HepG2 (cell line): ENCODE results near the gene PLIN4. TPM values are rescaled to one million over a fixed set of nuclear protein-coding genes. Genes with fewer than 3 reads are reported as not detected.
A peak's percentile ranks its signal among the peaks of the same experiment; 100 is the strongest.

Experiments
- NFE2L2 ChIP-seq: fragments of 150-350 bp; IDR thresholded peaks from 2 replicates; pipeline ENCODE4 v1.6.1; 2014; ENCODE audit warnings: low read length
- SMARCC2 ChIP-seq: fragments of 450-650 bp; IDR thresholded peaks from 2 replicates; pipeline ENCODE4 v1.6.1; 2017; ENCODE audit warnings: antibody characterized with exemption, mild to moderate bottlenecking
- SMARCE1 ChIP-seq: fragments of 450-650 bp; IDR thresholded peaks from 2 replicates; pipeline ENCODE4 v1.6.1; 2017; ENCODE audit warnings: borderline replicate concordance
- TBX3 ChIP-seq: fragments of 450-650 bp; IDR thresholded peaks from 2 replicates; pipeline ENCODE4 v1.6.1; 2017; ENCODE audit warnings: antibody characterized with exemption, mild to moderate bottlenecking, inconsistent platforms, borderline replicate concordance
- ZNF451 ChIP-seq: sonication (generic); formaldehyde crosslinking; IDR thresholded peaks from 2 replicates; pipeline ENCODE4 v1.5.0; 2020; ENCODE audit warnings: mild to moderate bottlenecking, missing genetic modification reagents
- ZSCAN21 ChIP-seq: sonication (generic); formaldehyde crosslinking; IDR thresholded peaks from 2 replicates; pipeline ENCODE4 v1.8.0; 2022; ENCODE audit warnings: mild to moderate bottlenecking, missing genetic modification reagents, moderate library complexity, borderline replicate concordance
- polyA plus RNA-seq, 8 experiments: library from polyadenylated mRNA; depleted of rRNA in 3 of 8; stranded (reverse) in 7 of 8; unstranded in 1 of 8; fragments of >200 nt; fragmentation: Illumina TruSeq in 4 of 8; extraction: Trizol in 4 of 8; gene quantifications; 2 replicates each; pipeline versions ENCODE4 v1.2.1 to v1.2.3, GENCODE V29; 2011 to 2016; ENCODE audit warnings: low read depth in 4 of 8, missing spikeins in 1 of 8, mixed read lengths in 1 of 8; ENCODE audit not compliant: insufficient read depth in 1 of 8
- total RNA-seq, 5 experiments: library from RNA; depleted of rRNA; stranded (reverse); fragments of >200 nt; fragmentation: Illumina TruSeq; extraction: Trizol; gene quantifications; 2 replicates each; pipeline ENCODE4 v1.2.3, GENCODE V29; 2016; ENCODE audit warnings: low read depth in 1 of 5
- TF ChIP-seq, protein P1 (sequence below): sonication (generic); formaldehyde crosslinking; IDR thresholded peaks from 2 replicates; pipeline ENCODE4 v1.9.0; 2022; ENCODE audit warnings: missing genetic modification reagents, mild to moderate bottlenecking, borderline replicate concordance
- TF ChIP-seq, protein P2 (sequence below): sonication (generic); formaldehyde crosslinking; IDR thresholded peaks from 2 replicates; pipeline ENCODE4 v1.4.0; 2020; ENCODE audit warnings: missing genetic modification reagents
- TF ChIP-seq, protein P3 (sequence below): sonication (generic); formaldehyde crosslinking; IDR thresholded peaks from 2 replicates; pipeline ENCODE4 v1.4.0; 2020; ENCODE audit warnings: low read depth, mild to moderate bottlenecking, missing genetic modification reagents

Gene PLIN4
- total and polyA plus RNA-seq, 2 of the 13 experiments (the other 11 are each of a cell fraction or from before 2014, with no cell fraction given), result 1.1 to 1.3 TPM

DNA sequence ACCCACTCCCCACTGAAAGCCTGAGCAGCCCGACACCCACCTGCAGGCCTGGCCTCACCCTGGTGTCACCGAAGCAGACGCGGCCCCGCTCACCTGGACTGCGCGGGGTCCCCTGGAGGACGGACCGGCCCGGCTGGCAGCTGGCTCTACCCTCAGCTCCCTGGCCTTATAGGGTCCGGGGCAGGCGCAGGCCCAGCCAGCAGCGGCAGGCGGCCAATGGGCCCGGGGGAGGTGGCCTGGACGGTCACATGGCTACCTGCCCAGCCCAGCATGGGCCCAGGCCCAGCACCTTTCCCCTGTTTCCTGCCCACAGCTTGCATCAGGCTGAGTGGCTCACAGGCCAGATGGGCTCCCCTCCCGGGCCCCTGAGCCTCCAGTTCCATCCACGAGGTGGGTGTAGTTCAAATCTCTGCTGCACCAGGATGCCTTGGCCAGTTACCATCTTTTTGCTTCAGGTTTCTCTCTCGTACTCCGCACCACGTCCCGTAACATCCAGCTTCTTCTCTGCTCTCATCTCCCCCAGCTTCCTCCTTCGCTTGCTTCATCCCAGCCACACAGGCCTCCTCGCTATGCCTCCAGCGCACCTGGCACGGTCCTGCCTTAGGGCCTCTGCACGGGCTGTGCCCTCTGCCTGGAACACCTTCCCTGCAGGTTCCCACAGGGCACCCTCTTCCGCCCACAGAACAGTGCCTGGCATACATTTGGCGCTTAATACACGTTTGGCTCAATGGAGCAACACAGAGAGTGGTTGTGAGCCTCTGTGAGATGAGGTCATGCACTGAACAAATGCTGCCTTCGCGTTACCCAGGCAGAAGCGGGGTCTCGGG, at the start of gene PLIN4 (continued):
- no peak for TF ChIP-seq SMARCC2
- TF ChIP-seq TBX3, result peak; percentile 45; the same call in 1 of the 2 replicates
- TF ChIP-seq NFE2L2, result no peak
- TF ChIP-seq, protein P1, sequence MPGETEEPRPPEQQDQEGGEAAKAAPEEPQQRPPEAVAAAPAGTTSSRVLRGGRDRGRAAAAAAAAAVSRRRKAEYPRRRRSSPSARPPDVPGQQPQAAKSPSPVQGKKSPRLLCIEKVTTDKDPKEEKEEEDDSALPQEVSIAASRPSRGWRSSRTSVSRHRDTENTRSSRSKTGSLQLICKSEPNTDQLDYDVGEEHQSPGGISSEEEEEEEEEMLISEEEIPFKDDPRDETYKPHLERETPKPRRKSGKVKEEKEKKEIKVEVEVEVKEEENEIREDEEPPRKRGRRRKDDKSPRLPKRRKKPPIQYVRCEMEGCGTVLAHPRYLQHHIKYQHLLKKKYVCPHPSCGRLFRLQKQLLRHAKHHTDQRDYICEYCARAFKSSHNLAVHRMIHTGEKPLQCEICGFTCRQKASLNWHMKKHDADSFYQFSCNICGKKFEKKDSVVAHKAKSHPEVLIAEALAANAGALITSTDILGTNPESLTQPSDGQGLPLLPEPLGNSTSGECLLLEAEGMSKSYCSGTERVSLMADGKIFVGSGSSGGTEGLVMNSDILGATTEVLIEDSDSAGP (CRISPR knock-in tag), result peak; percentile 60; the same call in 1 of the 2 replicates
- no peak for TF ChIP-seq SMARCE1
- TF ChIP-seq ZNF451 (CRISPR knock-in tag), result peak; percentile 61; the same call in 1 of the 2 replicates
- TF ChIP-seq, protein P2, sequence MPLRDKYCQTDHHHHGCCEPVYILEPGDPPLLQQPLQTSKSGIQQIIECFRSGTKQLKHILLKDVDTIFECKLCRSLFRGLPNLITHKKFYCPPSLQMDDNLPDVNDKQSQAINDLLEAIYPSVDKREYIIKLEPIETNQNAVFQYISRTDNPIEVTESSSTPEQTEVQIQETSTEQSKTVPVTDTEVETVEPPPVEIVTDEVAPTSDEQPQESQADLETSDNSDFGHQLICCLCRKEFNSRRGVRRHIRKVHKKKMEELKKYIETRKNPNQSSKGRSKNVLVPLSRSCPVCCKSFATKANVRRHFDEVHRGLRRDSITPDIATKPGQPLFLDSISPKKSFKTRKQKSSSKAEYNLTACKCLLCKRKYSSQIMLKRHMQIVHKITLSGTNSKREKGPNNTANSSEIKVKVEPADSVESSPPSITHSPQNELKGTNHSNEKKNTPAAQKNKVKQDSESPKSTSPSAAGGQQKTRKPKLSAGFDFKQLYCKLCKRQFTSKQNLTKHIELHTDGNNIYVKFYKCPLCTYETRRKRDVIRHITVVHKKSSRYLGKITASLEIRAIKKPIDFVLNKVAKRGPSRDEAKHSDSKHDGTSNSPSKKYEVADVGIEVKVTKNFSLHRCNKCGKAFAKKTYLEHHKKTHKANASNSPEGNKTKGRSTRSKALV, result 0 out of 2 replicates have a peak, but pooled peaks have one; percentile 48
- TF ChIP-seq ZSCAN21 (CRISPR knock-in tag), result peak; percentile 43; the same call in 1 of the 2 replicates
- TF ChIP-seq, protein P3, sequence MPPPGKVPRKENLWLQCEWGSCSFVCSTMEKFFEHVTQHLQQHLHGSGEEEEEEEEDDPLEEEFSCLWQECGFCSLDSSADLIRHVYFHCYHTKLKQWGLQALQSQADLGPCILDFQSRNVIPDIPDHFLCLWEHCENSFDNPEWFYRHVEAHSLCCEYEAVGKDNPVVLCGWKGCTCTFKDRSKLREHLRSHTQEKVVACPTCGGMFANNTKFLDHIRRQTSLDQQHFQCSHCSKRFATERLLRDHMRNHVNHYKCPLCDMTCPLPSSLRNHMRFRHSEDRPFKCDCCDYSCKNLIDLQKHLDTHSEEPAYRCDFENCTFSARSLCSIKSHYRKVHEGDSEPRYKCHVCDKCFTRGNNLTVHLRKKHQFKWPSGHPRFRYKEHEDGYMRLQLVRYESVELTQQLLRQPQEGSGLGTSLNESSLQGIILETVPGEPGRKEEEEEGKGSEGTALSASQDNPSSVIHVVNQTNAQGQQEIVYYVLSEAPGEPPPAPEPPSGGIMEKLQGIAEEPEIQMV, result no peak
